SK-N-SH (cell line): ENCODE measurements around the gene PLCB3. TPM values are rescaled to one million over a fixed set of nuclear protein-coding genes. Genes with fewer than 3 reads are reported as not detected.

Experiments used
- CTCF ChIA-PET: fragments of 300-600, 350-600 bp; formaldehyde crosslinking; extraction: SDS; loops from one replicate; lab custom pipeline; 2021; lab: Yijun Ruan, JAX
- POLR2A ChIA-PET: fragments of 350-600 bp; sonication (Branson Sonifier 250); formaldehyde crosslinking; extraction: SDS; loops from one replicate; lab custom pipeline; 2020; ENCODE audit warnings: antibody characterized with exemption, inconsistent platforms; lab: Yijun Ruan, JAX
- DNase-seq: peaks from one replicate; pipeline ENCODE4 v3.0.0; 2012
- H2AFZ ChIP-seq: fragments of 200-600 bp; sonication (generic); 2 replicates; pipeline ENCODE4 v1.8.1; 2016; ENCODE audit warnings: antibody characterized with exemption, mild to moderate bottlenecking, low read depth
- H3F3A ChIP-seq: fragments of 200-600 bp; sonication (generic); replicated peaks from 2 replicates; pipeline ENCODE3; 2016; ENCODE audit warnings: antibody characterized with exemption, mild to moderate bottlenecking; ENCODE audit not compliant: insufficient read depth
- H3K27ac ChIP-seq, 2 experiments: fragments of 200-500 bp in 1 of 2; fragments of 200-600 bp in 1 of 2; sonication (Bioruptor generic) in 1 of 2; sonication (generic), shearing (Covaris generic) in 1 of 2; 2 replicates each; pipeline versions ENCODE4 v1.5.1 to v1.6.1; 2014 to 2016; ENCODE audit warnings: low read depth in 2 of 2, inconsistent platforms in 1 of 2, low read length in 1 of 2, mild to moderate bottlenecking in 1 of 2, mixed read lengths in 1 of 2
- H3K27me3 ChIP-seq: fragments of 200-600 bp; sonication (generic), shearing (Covaris generic); 2 replicates; pipeline ENCODE4 v1.6.1; 2016; ENCODE audit warnings: mixed run types; ENCODE audit not compliant: insufficient read depth
- H3K36me3 ChIP-seq, 2 experiments: fragments of 200-500 bp in 1 of 2; fragments of 200-600 bp in 1 of 2; sonication (Bioruptor generic) in 1 of 2; sonication (generic) in 1 of 2; replicated peaks in 1 of 2; 2 replicates each; pipeline versions ENCODE3 to v1.5.1; 2014 to 2016; ENCODE audit warnings: low read length in 1 of 2, mild to moderate bottlenecking in 1 of 2; ENCODE audit not compliant: insufficient read depth in 2 of 2, control insufficient read depth in 1 of 2
- H3K4me1 ChIP-seq, 2 experiments: fragments of 200-500 bp in 1 of 2; fragments of 200-600 bp in 1 of 2; sonication (Bioruptor generic) in 1 of 2; sonication (generic), shearing (Covaris generic) in 1 of 2; 2 replicates each; pipeline versions ENCODE4 v1.5.1 to v1.6.1; 2014 to 2016; ENCODE audit warnings: low read depth in 1 of 2, low read length in 1 of 2, mixed run types in 1 of 2; ENCODE audit not compliant: insufficient read depth in 2 of 2, control insufficient read depth in 1 of 2
- H3K4me2 ChIP-seq: fragments of 200-600 bp; sonication (generic), shearing (Covaris generic); 2 replicates; pipeline ENCODE4 v1.6.1; 2017; ENCODE audit warnings: mixed run types
- H3K4me3 ChIP-seq, 2 experiments: fragments of 200-500 bp in 1 of 2; fragments of 200-600 bp in 1 of 2; sonication (Bioruptor generic) in 1 of 2; sonication (generic), shearing (Covaris generic) in 1 of 2; 2 replicates each; pipeline versions ENCODE4 v1.5.1 to v1.8.1; 2014 to 2016; ENCODE audit warnings: low read depth in 2 of 2, inconsistent platforms in 1 of 2, low read length in 1 of 2, mild to moderate bottlenecking in 1 of 2, mixed read lengths in 1 of 2, moderate library complexity in 1 of 2
- H3K79me2 ChIP-seq: fragments of 200-600 bp; sonication (generic); 2 replicates; pipeline ENCODE4 v1.8.1; 2017; ENCODE audit warnings: mild to moderate bottlenecking; ENCODE audit not compliant: insufficient read depth
- H3K9ac ChIP-seq: fragments of 200-600 bp; sonication (generic); 2 replicates; pipeline ENCODE4 v1.6.1; 2017; ENCODE audit warnings: mixed run types
- H3K9me2 ChIP-seq: fragments of 200-600 bp; sonication (generic); 2 replicates; pipeline ENCODE4 v1.6.1; 2017; ENCODE audit warnings: mixed run types
- H3K9me3 ChIP-seq: fragments of 200-600 bp; sonication (generic); 2 replicates; pipeline ENCODE4 v1.6.1; 2017; ENCODE audit warnings: mixed run types, mild to moderate bottlenecking, moderate library complexity
- H4K20me1 ChIP-seq: fragments of 200-600 bp; sonication (generic); 2 replicates; pipeline ENCODE4 v1.6.1; 2017; ENCODE audit warnings: mild to moderate bottlenecking, mixed run types; ENCODE audit not compliant: insufficient read depth
- ELF1 ChIP-seq: IDR thresholded peaks from 2 replicates; pipeline ENCODE4 v1.4.0; 2012
- EP300 ChIP-seq, 2 experiments: IDR thresholded peaks; 2 replicates each; pipeline versions ENCODE4 v1.4.0 to v1.6.1; 2012; ENCODE audit warnings: borderline replicate concordance in 1 of 2, low read depth in 1 of 2, low read length in 1 of 2
- EZH2phosphoT487 ChIP-seq: fragments of 200-600 bp; sonication (generic); IDR thresholded peaks from 2 replicates; pipeline ENCODE4 v1.6.1; 2017; ENCODE audit warnings: low read depth, mixed run types, mild to moderate bottlenecking, antibody characterized with exemption, moderate library complexity, borderline replicate concordance
- FOXJ3 ChIP-seq: sonication (generic); formaldehyde crosslinking; IDR thresholded peaks from 2 replicates; pipeline ENCODE4 v1.5.1; 2020; ENCODE audit warnings: mild to moderate bottlenecking, missing genetic modification reagents
- FOXM1 ChIP-seq: IDR thresholded peaks from 2 replicates; pipeline ENCODE4 v1.4.0; 2012; ENCODE audit warnings: low read depth, mild to moderate bottlenecking
- GABPA ChIP-seq: IDR thresholded peaks from 2 replicates; pipeline ENCODE4 v1.4.0; 2012; ENCODE audit warnings: low read depth, mild to moderate bottlenecking
- GATA2 ChIP-seq: sonication (generic); formaldehyde crosslinking; IDR thresholded peaks from 2 replicates; pipeline ENCODE4 v1.5.0; 2020; ENCODE audit warnings: mild to moderate bottlenecking, missing genetic modification reagents
- MEF2A ChIP-seq: IDR thresholded peaks from 2 replicates; pipeline ENCODE4 v1.4.0; 2012; ENCODE audit warnings: low read depth, borderline replicate concordance
- MXI1 ChIP-seq: IDR thresholded peaks from 2 replicates; pipeline ENCODE4 v1.6.1; 2012; ENCODE audit warnings: mild to moderate bottlenecking, low read depth, low read length, improper control_type of control experiment
- NFIC ChIP-seq: IDR thresholded peaks from 2 replicates; pipeline ENCODE4 v1.4.0; 2012; ENCODE audit warnings: borderline replicate concordance
- NRF1 ChIP-seq: IDR thresholded peaks from 2 replicates; pipeline ENCODE4 v1.6.1; 2012; ENCODE audit warnings: low read depth, mild to moderate bottlenecking, low read length
- POLR2AphosphoS5 ChIP-seq: IDR thresholded peaks from 2 replicates; pipeline ENCODE4 v1.6.1; 2012; ENCODE audit warnings: low read depth, low read length
- RAD21 ChIP-seq: IDR thresholded peaks from 2 replicates; pipeline ENCODE4 v1.6.1; 2012; ENCODE audit warnings: mild to moderate bottlenecking, low read length
- RCOR1 ChIP-seq: fragments of 150-350 bp; IDR thresholded peaks from 2 replicates; pipeline ENCODE4 v1.6.1; 2017; ENCODE audit warnings: antibody characterized with exemption, low read length
- RXRA ChIP-seq: IDR thresholded peaks from 2 replicates; pipeline ENCODE4 v1.4.0; 2012; ENCODE audit warnings: low read depth, mild to moderate bottlenecking, borderline replicate concordance
- SIN3A ChIP-seq: IDR thresholded peaks from 2 replicates; pipeline ENCODE4 v1.6.1; 2012; ENCODE audit warnings: low read depth, mild to moderate bottlenecking, low read length, moderate library complexity, borderline replicate concordance
- TAF1 ChIP-seq: IDR thresholded peaks from 2 replicates; pipeline ENCODE4 v1.6.1; 2012; ENCODE audit warnings: low read depth, mild to moderate bottlenecking, low read length, moderate library complexity, borderline replicate concordance
- TEAD4 ChIP-seq: IDR thresholded peaks from 2 replicates; pipeline ENCODE4 v1.4.0; 2012; ENCODE audit warnings: mild to moderate bottlenecking, borderline replicate concordance; ENCODE audit not compliant: insufficient read depth
- WGBS: methylation state at CpG from one replicate; pipeline ENCODE4 v1.1.6; 2017; ENCODE audit warnings: low lambda C conversion rate; 5-methylcytosine and 5-hydroxymethylcytosine counted together
- polyA plus RNA-seq, 3 experiments: library from polyadenylated mRNA; depleted of rRNA; stranded (reverse); fragments of >200 nt; gene quantifications; 2 replicates each; pipeline ENCODE4 v1.2.3, GENCODE V29; 2012
- TF ChIP-seq, protein P1 (sequence below): IDR thresholded peaks from 2 replicates; pipeline ENCODE4; 2012
- TF ChIP-seq, protein P2 (sequence below): IDR thresholded peaks from 2 replicates; pipeline ENCODE4 v1.4.0; 2012; ENCODE audit warnings: low read depth, borderline replicate concordance
- TF ChIP-seq, protein P3 (sequence below): IDR thresholded peaks from 2 replicates; pipeline ENCODE4 v1.4.0; 2012; ENCODE audit warnings: low read depth, borderline replicate concordance
- TF ChIP-seq, protein P4 (sequence below): fragments of 150-350 bp; IDR thresholded peaks from 2 replicates; pipeline ENCODE4 v1.6.1; 2016; ENCODE audit warnings: mild to moderate bottlenecking, low read depth, low read length
- TF ChIP-seq, protein P5 (sequence below): fragments of 150-350 bp; IDR thresholded peaks from 2 replicates; pipeline ENCODE4 v1.6.1; 2017; ENCODE audit warnings: antibody characterized with exemption, low read length, low read depth, borderline replicate concordance
- TF ChIP-seq, protein P6 (sequence below): IDR thresholded peaks from 2 replicates; pipeline ENCODE4 v1.6.1; 2012; ENCODE audit warnings: mild to moderate bottlenecking, low read depth, low read length, moderate library complexity

The PLCB3 gene
- polyA plus RNA-seq, 1 of the 3 experiments (the other 2 are of a cell fraction), result 30.4 TPM

DNA sequence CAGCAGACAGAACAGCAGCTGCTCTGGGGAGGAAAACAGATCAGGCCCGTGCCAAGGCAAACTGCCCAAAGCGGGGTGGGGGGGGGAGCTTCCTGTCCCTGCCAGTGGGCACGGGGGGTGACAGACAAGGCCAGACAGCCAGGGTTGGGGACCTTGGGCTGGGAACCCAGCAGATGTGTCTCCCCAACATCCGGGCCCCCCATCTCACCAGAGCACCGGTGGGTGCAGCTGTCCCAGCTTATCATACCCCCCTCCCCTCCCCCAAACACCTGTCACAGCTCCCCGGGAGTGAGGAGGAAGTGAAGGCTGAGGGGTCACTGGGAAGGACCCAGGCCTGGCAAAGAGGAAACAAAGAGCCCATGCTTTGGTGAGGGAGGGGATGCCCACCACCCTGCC lies 5.9 kb upstream of the PLCB3 start:
- no peak for DNase-seq
- peaks cover 10 to 39% of the 10 kb centered on the region in 2 experiments; a peak in 2 of 4 replicates for H3K4me1 ChIP-seq
- H3K9me2 ChIP-seq, result no peaks in the 10 kb centered on the region
- WGBS, result 0% methylated on average over 5 of the region's 6 CpGs
- CTCF ChIA-PET, result interaction anchor here (1.0 to 3.4 kb wide), 6 partner anchors 15 to 1084 kb away, joined by 3 to 20 read pairs (median 8); partner anchors contain the start of genes DNAJC4 and ESRRA
- H2AFZ ChIP-seq, result no peak overlapping the region
- H3K36me3 ChIP-seq, result peaks cover 10 to 14% of the 10 kb centered on the region in 2 experiments
- H3F3A ChIP-seq, result peaks cover 13% of the 10 kb centered on the region
- H3K4me3 ChIP-seq, result peak overlapping the region; percentile 75 to 98
- H3K79me2 ChIP-seq, result peaks cover 48% of the 10 kb centered on the region
- H3K4me2 ChIP-seq, result peak overlapping the region; percentile 77
- POLR2A ChIA-PET, result interaction anchor here (1.0 to 12.4 kb wide), 7 partner anchors 18 to 64 kb away, joined by 3 to 112 read pairs (median 3); partner anchors contain the start of gene ESRRA
- peak overlapping the region; percentile 72; the same call in 1 of the 2 replicates for H3K9ac ChIP-seq
- no peaks in the 10 kb centered on the region for H3K9me3 ChIP-seq
- peak overlapping the region; percentile 63 to 89 for H3K27ac ChIP-seq
- no peaks in the 10 kb centered on the region for H3K27me3 ChIP-seq
- no peaks in the 10 kb centered on the region for H4K20me1 ChIP-seq
- TF ChIP-seq FOXJ3 (CRISPR knock-in tag) (no peak), NRF1 (no peak), MEF2A (no peak), EZH2phosphoT487 (no peak), MXI1 (no peak; the same call in 1 of the 2 replicates), TAF1 (no peak), EP300 (IDR thresholded peaks at IDR 0.05; ENCODE audit: borderline replicate concordance in 1 of 2, low read depth in 1 of 2, low read length in 1 of 2) (peak in 1 of 2 experiments; percentile 32; a peak in 1 of 4 replicates), GATA2 (CRISPR knock-in tag) (no peak), ELF1 (no peak), POLR2AphosphoS5 (no peak; the same call in 1 of the 2 replicates), SIN3A (no peak), RCOR1 (no peak), FOXM1 (no peak), TEAD4 (0 out of 2 replicates have a peak, but pooled peaks have one; percentile 15), RAD21 (no peak), RXRA (no peak), NFIC (0 out of 2 replicates have a peak, but pooled peaks have one; percentile 16), GABPA (peak; percentile 28; the same call in 1 of the 2 replicates)
- TF ChIP-seq, protein P1, sequence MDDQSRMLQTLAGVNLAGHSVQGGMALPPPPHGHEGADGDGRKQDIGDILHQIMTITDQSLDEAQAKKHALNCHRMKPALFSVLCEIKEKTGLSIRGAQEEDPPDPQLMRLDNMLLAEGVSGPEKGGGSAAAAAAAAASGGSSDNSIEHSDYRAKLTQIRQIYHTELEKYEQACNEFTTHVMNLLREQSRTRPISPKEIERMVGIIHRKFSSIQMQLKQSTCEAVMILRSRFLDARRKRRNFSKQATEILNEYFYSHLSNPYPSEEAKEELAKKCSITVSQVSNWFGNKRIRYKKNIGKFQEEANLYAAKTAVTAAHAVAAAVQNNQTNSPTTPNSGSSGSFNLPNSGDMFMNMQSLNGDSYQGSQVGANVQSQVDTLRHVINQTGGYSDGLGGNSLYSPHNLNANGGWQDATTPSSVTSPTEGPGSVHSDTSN, result peak; percentile 26
- TF ChIP-seq, protein P2, sequence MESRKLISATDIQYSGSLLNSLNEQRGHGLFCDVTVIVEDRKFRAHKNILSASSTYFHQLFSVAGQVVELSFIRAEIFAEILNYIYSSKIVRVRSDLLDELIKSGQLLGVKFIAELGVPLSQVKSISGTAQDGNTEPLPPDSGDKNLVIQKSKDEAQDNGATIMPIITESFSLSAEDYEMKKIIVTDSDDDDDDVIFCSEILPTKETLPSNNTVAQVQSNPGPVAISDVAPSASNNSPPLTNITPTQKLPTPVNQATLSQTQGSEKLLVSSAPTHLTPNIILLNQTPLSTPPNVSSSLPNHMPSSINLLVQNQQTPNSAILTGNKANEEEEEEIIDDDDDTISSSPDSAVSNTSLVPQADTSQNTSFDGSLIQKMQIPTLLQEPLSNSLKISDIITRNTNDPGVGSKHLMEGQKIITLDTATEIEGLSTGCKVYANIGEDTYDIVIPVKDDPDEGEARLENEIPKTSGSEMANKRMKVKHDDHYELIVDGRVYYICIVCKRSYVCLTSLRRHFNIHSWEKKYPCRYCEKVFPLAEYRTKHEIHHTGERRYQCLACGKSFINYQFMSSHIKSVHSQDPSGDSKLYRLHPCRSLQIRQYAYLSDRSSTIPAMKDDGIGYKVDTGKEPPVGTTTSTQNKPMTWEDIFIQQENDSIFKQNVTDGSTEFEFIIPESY, result no peak
- TF ChIP-seq, protein P3, sequence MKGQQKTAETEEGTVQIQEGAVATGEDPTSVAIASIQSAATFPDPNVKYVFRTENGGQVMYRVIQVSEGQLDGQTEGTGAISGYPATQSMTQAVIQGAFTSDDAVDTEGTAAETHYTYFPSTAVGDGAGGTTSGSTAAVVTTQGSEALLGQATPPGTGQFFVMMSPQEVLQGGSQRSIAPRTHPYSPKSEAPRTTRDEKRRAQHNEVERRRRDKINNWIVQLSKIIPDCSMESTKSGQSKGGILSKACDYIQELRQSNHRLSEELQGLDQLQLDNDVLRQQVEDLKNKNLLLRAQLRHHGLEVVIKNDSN, result no peak
- TF ChIP-seq, protein P4, sequence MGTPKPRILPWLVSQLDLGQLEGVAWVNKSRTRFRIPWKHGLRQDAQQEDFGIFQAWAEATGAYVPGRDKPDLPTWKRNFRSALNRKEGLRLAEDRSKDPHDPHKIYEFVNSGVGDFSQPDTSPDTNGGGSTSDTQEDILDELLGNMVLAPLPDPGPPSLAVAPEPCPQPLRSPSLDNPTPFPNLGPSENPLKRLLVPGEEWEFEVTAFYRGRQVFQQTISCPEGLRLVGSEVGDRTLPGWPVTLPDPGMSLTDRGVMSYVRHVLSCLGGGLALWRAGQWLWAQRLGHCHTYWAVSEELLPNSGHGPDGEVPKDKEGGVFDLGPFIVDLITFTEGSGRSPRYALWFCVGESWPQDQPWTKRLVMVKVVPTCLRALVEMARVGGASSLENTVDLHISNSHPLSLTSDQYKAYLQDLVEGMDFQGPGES, result no peak
- TF ChIP-seq, protein P5, sequence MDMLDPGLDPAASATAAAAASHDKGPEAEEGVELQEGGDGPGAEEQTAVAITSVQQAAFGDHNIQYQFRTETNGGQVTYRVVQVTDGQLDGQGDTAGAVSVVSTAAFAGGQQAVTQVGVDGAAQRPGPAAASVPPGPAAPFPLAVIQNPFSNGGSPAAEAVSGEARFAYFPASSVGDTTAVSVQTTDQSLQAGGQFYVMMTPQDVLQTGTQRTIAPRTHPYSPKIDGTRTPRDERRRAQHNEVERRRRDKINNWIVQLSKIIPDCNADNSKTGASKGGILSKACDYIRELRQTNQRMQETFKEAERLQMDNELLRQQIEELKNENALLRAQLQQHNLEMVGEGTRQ, result no peak
- TF ChIP-seq, protein P6, sequence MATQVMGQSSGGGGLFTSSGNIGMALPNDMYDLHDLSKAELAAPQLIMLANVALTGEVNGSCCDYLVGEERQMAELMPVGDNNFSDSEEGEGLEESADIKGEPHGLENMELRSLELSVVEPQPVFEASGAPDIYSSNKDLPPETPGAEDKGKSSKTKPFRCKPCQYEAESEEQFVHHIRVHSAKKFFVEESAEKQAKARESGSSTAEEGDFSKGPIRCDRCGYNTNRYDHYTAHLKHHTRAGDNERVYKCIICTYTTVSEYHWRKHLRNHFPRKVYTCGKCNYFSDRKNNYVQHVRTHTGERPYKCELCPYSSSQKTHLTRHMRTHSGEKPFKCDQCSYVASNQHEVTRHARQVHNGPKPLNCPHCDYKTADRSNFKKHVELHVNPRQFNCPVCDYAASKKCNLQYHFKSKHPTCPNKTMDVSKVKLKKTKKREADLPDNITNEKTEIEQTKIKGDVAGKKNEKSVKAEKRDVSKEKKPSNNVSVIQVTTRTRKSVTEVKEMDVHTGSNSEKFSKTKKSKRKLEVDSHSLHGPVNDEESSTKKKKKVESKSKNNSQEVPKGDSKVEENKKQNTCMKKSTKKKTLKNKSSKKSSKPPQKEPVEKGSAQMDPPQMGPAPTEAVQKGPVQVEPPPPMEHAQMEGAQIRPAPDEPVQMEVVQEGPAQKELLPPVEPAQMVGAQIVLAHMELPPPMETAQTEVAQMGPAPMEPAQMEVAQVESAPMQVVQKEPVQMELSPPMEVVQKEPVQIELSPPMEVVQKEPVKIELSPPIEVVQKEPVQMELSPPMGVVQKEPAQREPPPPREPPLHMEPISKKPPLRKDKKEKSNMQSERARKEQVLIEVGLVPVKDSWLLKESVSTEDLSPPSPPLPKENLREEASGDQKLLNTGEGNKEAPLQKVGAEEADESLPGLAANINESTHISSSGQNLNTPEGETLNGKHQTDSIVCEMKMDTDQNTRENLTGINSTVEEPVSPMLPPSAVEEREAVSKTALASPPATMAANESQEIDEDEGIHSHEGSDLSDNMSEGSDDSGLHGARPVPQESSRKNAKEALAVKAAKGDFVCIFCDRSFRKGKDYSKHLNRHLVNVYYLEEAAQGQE, result no peak
